ENCODE results near the gene PKP3.

The PKP3 gene

DNA sequence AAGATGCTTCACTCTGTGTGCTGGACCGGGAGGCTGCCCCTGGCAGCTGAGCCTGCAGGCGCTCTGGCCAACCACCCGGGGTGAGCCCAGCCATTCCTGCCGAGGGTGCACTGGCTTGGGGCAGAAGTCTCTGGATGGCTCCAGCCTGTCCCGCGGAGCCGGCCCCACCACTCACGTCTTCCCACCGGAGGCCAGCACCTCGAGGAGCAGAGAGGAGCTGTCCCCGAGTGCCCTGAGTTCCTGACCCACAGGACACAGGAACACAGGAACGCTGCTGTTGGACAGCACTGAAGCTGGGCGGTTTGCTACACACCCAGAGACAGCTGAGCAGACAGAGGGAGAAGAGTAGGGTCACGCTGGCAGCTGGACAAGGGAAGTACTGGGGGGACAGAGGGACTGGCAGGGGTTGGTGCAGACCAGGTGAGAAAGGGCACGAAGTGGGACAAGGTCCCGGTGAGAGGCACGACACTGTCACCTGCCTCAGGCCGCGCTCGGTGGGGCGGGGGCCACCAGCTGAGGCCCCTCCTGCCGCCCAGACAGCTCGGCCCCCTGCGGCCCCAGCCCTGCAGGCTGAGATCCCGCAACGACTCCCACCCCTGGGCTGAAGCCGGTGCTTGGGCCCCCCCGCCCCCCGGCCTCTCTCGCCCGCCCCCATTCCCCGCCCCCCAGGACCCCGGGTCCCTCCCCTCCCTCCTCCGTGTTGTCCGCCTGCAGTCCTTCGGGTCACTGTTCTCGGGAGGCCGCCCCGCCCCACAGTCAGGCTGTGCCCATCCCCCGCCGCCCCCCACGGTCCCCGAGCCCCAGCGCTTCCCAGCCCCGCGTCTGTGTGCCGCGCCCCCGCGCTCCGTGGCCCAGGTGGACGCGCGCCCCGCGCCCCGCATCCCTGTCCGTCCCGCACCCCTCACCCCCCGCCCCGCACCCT lies 25.3 kb upstream of the PKP3 start:
- DNase-seq (ENCODE audit: low read depth, low spot score) = no peak
- no peaks in the 10 kb centered on the region for H3K9me3 ChIP-seq (ENCODE audit: low read depth, low read length)
- H3K4me3 ChIP-seq = peak overlapping the region; percentile 42
- no peak overlapping the region for H3K9ac ChIP-seq (ENCODE audit: insufficient read length)
- H3K27ac ChIP-seq = no peak overlapping the region
- TF ChIP-seq POLR2AphosphoS5 (IDR thresholded peaks at IDR 0.05; ENCODE audit: borderline replicate concordance, low read depth, low read length) (no peak), FOXP2 (optimal IDR thresholded peaks at IDR 0.05; ENCODE audit: control extremely low read depth, extremely low read length, insufficient read depth) (no peak), EZH2 (IDR thresholded peaks at IDR 0.05) (no peak)
- peaks cover 18% of the 10 kb centered on the region; the same call in 1 of the 2 replicates for H3K36me3 ChIP-seq (ENCODE audit: insufficient read depth, low read length)

DNA sequence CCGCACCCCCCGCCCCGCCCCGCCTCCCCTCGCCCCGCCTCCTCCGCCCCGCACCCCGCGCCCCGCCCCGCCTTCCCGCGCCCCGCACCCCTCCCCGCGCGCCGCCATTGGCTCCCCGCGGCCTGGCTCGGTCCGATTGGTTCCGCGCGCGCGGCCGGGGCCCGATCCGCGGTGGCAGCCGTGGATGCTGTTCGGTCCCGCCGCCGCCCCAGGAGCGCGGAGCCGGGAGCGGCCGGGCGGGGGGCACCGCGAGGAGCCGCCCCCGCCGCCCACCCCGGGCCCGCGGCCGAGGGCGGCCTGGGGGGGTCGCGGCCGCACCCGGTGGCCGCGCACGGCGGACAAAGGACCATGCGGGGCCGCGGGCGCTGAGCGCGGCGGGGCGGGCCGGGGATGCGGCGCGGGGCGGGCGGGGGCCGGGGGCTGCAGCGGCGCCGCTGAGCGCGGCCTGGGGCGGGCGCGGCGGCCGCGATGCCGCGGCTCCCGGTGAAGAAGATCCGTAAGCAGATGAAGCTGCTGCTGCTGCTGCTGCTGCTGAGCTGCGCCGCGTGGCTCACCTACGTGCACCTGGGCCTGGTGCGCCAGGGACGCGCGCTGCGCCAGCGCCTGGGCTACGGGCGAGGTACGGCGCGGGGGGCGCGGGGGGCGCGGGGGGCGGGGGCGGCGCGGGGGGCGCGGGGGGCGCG lies 24.5 kb upstream of the PKP3 start, which contains the start of gene B4GALNT4:
Gene B4GALNT4 (plus strand): TSS at position 164 of the 683 bp plus-strand sequence. CDS start 305 bp downstream, at position 469.
- H3K4me3 ChIP-seq = peak within 1 kb of the TSS; percentile 79
- H3K9ac ChIP-seq (ENCODE audit: insufficient read length) = peak within 1 kb of the TSS; percentile 68
- H3K9me3 ChIP-seq (ENCODE audit: low read depth, low read length) = no peaks in the 10 kb centered on the region
- TF ChIP-seq POLR2AphosphoS5 (IDR thresholded peaks at IDR 0.05; ENCODE audit: borderline replicate concordance, low read depth, low read length) (no peak), EZH2 (IDR thresholded peaks at IDR 0.05) (no peak)
- H3K36me3 ChIP-seq (ENCODE audit: insufficient read depth, low read length) = peaks cover 20% of the 10 kb centered on the region; the same call in 1 of the 2 replicates
- no peak within 1 kb of the TSS for H3K27ac ChIP-seq
- no peak for DNase-seq (ENCODE audit: low read depth, low spot score)

DNA sequence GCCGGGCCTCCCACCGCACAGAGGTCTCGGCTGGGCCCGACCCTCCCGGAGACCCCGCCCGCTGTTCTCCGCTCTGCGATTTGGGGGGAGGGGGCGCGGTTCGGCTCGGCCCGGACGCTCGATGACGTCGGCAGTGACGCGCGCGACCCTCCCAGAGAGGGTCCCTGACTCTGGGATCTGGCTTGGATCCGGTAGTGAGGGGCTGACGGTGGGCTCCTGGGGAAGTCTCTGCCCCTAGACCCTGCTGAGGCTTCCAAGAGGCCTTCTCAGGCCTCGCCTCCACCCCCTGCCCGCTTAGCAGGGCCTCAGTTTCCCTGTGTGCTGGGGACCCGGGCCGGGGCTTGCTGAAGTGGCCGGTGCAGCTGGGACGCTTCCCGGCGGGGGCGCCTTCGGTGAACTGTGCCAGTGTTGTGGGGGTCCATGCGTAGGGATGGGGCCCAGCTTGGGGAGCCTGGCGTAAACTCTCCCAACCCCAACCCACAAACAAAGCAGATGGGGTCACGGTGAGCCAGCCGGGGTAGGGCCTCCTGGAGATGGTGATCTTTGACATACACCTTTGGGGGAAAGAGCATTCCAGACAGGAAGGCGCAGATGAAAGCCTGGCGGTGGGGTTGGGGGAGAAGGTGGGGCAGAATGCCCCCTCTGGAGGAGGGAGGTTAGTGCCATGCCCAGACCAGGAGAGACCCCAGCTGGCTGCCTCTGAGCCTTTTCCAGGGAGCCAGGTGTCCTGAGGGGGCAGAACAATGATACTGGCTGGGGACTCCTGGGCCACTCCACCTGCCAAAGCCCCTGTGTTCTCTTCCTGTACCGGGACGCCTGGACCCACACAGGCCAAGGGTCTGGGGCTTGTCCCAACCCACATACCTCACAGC lies 23.7 kb upstream of the PKP3 start:
- Histone ChIP-seq H3K9me3 (ENCODE audit: low read depth, low read length) (no peaks in the 10 kb centered on the region), H3K36me3 (ENCODE audit: insufficient read depth, low read length) (peaks cover 20% of the 10 kb centered on the region; the same call in 1 of the 2 replicates), H3K27ac (0 out of 2 replicates have a peak overlapping the region, but pooled peaks have one; percentile 19), H3K9ac (ENCODE audit: insufficient read length) (peak overlapping the region; percentile 68), H3K4me3 (peak overlapping the region; percentile 79)
- no peak for DNase-seq (ENCODE audit: low read depth, low spot score)
- no peak for TF ChIP-seq FOXP2 (optimal IDR thresholded peaks at IDR 0.05; ENCODE audit: control extremely low read depth, extremely low read length, insufficient read depth)
- TF ChIP-seq POLR2AphosphoS5 (IDR thresholded peaks at IDR 0.05; ENCODE audit: borderline replicate concordance, low read depth, low read length) = no peak
- TF ChIP-seq EZH2 (IDR thresholded peaks at IDR 0.05) = no peak

DNA sequence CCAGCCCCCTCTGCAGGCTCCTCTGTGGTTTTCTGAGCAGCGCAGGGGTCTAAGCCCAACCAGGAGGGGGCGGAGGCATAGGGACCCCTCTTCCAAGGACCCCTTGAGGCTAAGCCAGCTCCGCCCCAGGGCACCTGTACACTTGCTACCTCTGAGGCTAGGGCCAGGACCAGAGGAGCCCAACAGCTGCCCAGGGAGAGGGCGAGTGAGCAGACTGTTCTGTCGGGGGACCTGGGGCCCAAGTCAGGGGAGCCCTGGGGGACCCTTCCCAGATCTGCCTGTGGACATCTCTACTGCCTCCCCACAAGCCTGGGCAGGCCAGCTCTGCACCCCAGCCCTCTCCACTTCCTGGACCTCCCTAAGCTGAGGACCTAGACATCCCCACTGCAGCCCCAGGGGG lies 23.0 kb upstream of the PKP3 start:
- no peak overlapping the region for H3K9ac ChIP-seq (ENCODE audit: insufficient read length)
- H3K9me3 ChIP-seq (ENCODE audit: low read depth, low read length) = no peaks in the 10 kb centered on the region
- peak overlapping the region; percentile 79; the same call in 1 of the 2 replicates for H3K4me3 ChIP-seq
- H3K27ac ChIP-seq = 0 out of 2 replicates have a peak overlapping the region, but pooled peaks have one; percentile 19
- DNase-seq (ENCODE audit: low read depth, low spot score) = no peak
- TF ChIP-seq POLR2AphosphoS5 (IDR thresholded peaks at IDR 0.05; ENCODE audit: borderline replicate concordance, low read depth, low read length) (no peak), EZH2 (IDR thresholded peaks at IDR 0.05) (no peak), FOXP2 (optimal IDR thresholded peaks at IDR 0.05; ENCODE audit: control extremely low read depth, extremely low read length, insufficient read depth) (no peak)
- peaks cover 20% of the 10 kb centered on the region; the same call in 1 of the 2 replicates for H3K36me3 ChIP-seq (ENCODE audit: insufficient read depth, low read length)

DNA sequence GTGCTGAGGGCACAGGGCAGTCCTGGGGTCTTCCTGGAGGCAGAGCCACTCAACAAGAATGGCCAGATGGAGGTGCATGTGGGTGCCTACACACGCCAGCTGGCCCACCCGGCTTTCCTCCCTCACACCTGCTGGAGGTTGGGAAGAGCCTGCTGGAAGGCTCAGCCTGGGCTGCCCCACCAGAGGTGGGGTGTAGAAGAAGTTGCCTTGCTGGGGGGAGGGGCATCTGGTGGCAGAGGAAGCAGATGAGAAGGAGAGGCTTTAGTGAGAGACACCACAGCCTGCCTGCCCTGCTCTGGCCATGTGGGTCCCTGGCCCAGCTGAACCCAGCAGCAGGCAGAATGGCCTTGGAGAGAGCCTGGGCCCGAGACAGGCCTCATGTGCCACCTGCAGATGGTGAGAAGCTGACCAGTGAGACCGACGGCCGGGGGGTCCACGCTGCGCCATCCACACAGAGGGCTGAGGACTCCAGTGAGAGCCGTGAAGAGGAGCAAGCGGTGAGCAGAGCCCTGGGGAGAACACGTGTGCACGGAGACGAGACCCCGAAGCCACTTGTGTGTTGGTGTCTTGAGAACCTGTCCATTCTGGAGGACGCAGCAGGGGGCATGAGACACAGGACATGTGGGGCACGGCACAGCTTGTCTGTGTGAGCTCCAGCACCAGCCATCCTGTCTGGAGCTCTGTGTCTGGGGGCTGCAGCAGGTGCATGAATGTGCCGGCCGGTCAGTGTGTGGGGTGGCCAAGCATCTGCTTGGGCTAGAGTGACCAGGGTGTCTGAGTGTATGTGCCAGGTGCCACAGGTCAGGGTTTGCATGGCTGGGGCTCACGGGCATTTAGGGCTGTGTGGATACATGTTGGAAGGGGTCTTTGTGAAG lies 22.1 kb upstream of the PKP3 start:
- Histone ChIP-seq H3K27ac (0 out of 2 replicates have a peak overlapping the region, but pooled peaks have one; percentile 42), H3K9me3 (ENCODE audit: low read depth, low read length) (no peaks in the 10 kb centered on the region), H3K36me3 (ENCODE audit: insufficient read depth, low read length) (peaks cover 20% of the 10 kb centered on the region; the same call in 1 of the 2 replicates), H3K4me3 (no peak overlapping the region), H3K9ac (ENCODE audit: insufficient read length) (no peak overlapping the region)
- TF ChIP-seq POLR2AphosphoS5 (IDR thresholded peaks at IDR 0.05; ENCODE audit: borderline replicate concordance, low read depth, low read length) (no peak), FOXP2 (optimal IDR thresholded peaks at IDR 0.05; ENCODE audit: control extremely low read depth, extremely low read length, insufficient read depth) (no peak), EZH2 (IDR thresholded peaks at IDR 0.05) (no peak)
- no peak for DNase-seq (ENCODE audit: low read depth, low spot score)

DNA sequence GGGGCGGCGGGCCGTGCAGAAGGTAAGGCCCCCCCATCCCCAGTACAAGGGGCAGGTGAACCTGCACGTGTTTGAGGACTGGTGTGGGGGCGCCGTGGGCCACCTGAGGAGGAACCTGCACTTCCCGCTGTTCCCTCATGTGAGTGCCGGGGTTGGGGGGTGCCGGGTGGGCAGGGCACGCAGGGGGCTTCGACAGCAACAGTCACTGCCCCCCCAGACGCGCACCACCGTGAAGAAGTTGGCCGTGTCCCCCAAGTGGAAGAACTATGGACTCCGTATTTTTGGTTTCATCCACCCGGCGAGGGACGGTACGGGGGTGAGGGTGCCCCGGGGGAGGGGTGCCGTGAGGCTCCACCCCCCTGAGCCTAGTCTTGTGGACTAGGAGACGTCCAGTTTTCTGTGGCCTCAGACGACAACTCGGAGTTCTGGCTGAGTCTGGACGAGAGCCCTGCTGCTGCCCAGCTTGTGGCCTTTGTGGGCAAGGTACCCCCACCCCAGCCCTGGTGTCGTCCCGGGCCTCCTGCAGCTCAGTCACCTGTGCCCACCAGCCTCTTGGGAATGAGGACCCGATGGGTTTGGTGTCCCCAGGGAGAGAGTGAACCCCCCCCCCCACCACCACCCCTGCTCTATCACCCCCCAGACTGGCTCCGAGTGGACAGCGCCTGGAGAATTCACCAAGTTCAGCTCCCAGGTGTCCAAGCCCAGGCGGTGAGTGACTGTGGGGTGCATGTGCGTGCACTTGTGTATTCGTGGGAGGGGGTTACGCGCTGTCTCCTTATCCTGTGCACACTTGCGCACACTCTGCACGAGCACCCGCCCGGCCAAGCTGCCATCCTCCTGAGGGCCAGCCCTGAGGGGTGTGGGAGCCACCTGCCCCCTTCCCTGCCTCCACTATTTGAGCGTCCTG lies 20.9 kb upstream of the PKP3 start:
- Histone ChIP-seq H3K9me3 (ENCODE audit: low read depth, low read length) (no peaks in the 10 kb centered on the region), H3K4me3 (no peak overlapping the region), H3K36me3 (ENCODE audit: insufficient read depth, low read length) (peaks cover 20% of the 10 kb centered on the region; the same call in 1 of the 2 replicates), H3K27ac (no peak overlapping the region), H3K9ac (ENCODE audit: insufficient read length) (no peak overlapping the region)
- no peak for DNase-seq (ENCODE audit: low read depth, low spot score)
- TF ChIP-seq POLR2AphosphoS5 (IDR thresholded peaks at IDR 0.05; ENCODE audit: borderline replicate concordance, low read depth, low read length) = no peak
- TF ChIP-seq EZH2 (IDR thresholded peaks at IDR 0.05) = no peak
- no peak for TF ChIP-seq FOXP2 (optimal IDR thresholded peaks at IDR 0.05; ENCODE audit: control extremely low read depth, extremely low read length, insufficient read depth)
